Esophagus muscularis mucosa (tissue), 3 donors: Measurements from ENCODE around the gene RGP1.

Experiments
- POLR2A ChIP-seq: fragments of 450-650 bp; IDR thresholded peaks from one replicate; pipeline ENCODE4 v1.6.1; 2017; ENCODE audit warnings: antibody characterized with exemption, moderate library complexity, mild to moderate bottlenecking, low read depth
- POLR2AphosphoS5 ChIP-seq, 2 donors: sonication (generic); formaldehyde crosslinking; IDR thresholded peaks; one replicate each; pipeline ENCODE4 v1.6.1; 2017; ENCODE audit warnings: antibody characterized with exemption in 2 of 2
- TF ChIP-seq, protein P1 (sequence below), 3 experiments: fragments of 200-600 bp in 2 of 3; fragments of 450-650 bp in 1 of 3; sonication (generic) in 2 of 3; IDR thresholded peaks; one replicate each; pipeline ENCODE4 v1.5.1; 2017 to 2019; ENCODE audit warnings: antibody characterized with exemption in 3 of 3, mild to moderate bottlenecking in 2 of 3, moderate library complexity in 1 of 3

- TF ChIP-seq, protein P1, sequence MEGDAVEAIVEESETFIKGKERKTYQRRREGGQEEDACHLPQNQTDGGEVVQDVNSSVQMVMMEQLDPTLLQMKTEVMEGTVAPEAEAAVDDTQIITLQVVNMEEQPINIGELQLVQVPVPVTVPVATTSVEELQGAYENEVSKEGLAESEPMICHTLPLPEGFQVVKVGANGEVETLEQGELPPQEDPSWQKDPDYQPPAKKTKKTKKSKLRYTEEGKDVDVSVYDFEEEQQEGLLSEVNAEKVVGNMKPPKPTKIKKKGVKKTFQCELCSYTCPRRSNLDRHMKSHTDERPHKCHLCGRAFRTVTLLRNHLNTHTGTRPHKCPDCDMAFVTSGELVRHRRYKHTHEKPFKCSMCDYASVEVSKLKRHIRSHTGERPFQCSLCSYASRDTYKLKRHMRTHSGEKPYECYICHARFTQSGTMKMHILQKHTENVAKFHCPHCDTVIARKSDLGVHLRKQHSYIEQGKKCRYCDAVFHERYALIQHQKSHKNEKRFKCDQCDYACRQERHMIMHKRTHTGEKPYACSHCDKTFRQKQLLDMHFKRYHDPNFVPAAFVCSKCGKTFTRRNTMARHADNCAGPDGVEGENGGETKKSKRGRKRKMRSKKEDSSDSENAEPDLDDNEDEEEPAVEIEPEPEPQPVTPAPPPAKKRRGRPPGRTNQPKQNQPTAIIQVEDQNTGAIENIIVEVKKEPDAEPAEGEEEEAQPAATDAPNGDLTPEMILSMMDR (IDR thresholded peaks at IDR 0.05) = no peak
- TF ChIP-seq POLR2AphosphoS5 (IDR thresholded peaks at IDR 0.05) (no peak), POLR2A (no peak)
Observed at GRCh38 chr9:35719546-35719945, 29.5 kb upstream of the RGP1 start.
